Measurements from ENCODE around the gene PSMA8. TPM values are rescaled to one million over a fixed set of nuclear protein-coding genes. Genes with fewer than 3 reads are reported as not detected.

Gene PSMA8
- total RNA-seq, 1 experiment from 2014 or later, result not detected

DNA sequence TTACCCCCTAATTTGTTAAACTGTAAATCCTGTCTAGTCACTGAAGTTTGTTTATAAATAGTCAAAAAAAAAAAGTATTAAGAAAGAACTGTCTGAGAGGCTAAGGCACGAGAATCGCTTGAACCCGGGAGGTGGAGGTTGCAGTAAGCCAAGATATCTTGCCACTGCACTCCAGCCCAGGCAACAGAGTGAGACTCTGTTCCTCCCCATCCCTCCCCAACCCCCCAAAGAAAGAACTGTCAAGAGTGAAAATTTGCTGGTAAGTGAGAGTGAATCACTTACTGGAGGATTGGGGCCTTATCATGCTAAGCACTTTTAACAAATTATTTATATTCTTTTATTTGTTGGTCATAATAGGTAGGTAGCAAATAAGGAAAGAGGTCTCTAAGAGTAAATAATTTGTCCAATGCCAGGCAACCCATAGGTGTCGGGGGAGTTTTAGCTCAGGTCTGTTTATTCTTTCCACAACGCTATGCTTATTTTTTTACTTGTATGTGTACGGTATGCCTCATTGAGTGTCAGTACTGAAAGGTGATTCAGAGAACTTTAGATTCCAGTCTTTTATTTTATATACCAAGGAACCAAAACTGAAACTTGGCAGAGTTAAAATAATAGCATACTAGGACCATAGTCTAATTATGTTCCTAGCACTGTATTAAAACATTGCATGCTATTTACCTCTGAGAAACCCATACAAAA, 95.0 kb downstream of the PSMA8 start:
- peaks cover 6% of the 10 kb centered on the region for H3K79me1 ChIP-seq (ENCODE audit: insufficient read depth, low read depth, low read length, poor library complexity, severe bottlenecking)
- H4K20me1 ChIP-seq (ENCODE audit: control insufficient read depth, insufficient read depth, insufficient read length), result peaks cover 4% of the 10 kb centered on the region
- no peak overlapping the region for H4K8ac ChIP-seq (replicated peaks; ENCODE audit: insufficient read length, low read depth, low read length)
- H3K27ac ChIP-seq (ENCODE audit: insufficient read length, low read depth, low read length), result no peak overlapping the region
- no peak overlapping the region for H3T11ph ChIP-seq (ENCODE audit: low read length)
- H2BK15ac ChIP-seq (ENCODE audit: low read depth, low read length), result no peak overlapping the region
- peaks cover 3% of the 10 kb centered on the region; the same call in 1 of the 2 replicates for H3K4me1 ChIP-seq (ENCODE audit: insufficient read depth, low read length)
- no peak overlapping the region for H4K5ac ChIP-seq (ENCODE audit: insufficient read length, low read depth, low read length)
- DNase-seq, result no peak
- no peak overlapping the region for H3K27ac Mint-ChIP-seq
- peak overlapping the region; percentile 72 to 91 for H3K4me3 Mint-ChIP-seq
- no peak overlapping the region for H3K4ac ChIP-seq (ENCODE audit: low read depth, low read length)
- no peak overlapping the region for H3K56ac ChIP-seq (ENCODE audit: insufficient read length, low read depth, low read length)
- WGBS (ENCODE audit: extremely low coverage, insufficient read length, low lambda C conversion rate), result no CpG with 5 or more reads among the region's 6 CpGs
- no peaks in the 10 kb centered on the region for H3K9me3 ChIP-seq (ENCODE audit: control insufficient read depth, low read depth, low read length)
- peaks cover 2% of the 10 kb centered on the region; the same call in 1 of the 2 replicates for H3K27me3 Mint-ChIP-seq (ENCODE audit: low read depth)
- H2AFZ ChIP-seq (ENCODE audit: low read length), result no peak overlapping the region
- H4K91ac ChIP-seq (ENCODE audit: insufficient read length, low read depth, low read length), result no peak overlapping the region
- no peak overlapping the region for H3K18ac ChIP-seq (ENCODE audit: insufficient read length, low read depth, low read length)
- TF ChIP-seq, protein P1, sequence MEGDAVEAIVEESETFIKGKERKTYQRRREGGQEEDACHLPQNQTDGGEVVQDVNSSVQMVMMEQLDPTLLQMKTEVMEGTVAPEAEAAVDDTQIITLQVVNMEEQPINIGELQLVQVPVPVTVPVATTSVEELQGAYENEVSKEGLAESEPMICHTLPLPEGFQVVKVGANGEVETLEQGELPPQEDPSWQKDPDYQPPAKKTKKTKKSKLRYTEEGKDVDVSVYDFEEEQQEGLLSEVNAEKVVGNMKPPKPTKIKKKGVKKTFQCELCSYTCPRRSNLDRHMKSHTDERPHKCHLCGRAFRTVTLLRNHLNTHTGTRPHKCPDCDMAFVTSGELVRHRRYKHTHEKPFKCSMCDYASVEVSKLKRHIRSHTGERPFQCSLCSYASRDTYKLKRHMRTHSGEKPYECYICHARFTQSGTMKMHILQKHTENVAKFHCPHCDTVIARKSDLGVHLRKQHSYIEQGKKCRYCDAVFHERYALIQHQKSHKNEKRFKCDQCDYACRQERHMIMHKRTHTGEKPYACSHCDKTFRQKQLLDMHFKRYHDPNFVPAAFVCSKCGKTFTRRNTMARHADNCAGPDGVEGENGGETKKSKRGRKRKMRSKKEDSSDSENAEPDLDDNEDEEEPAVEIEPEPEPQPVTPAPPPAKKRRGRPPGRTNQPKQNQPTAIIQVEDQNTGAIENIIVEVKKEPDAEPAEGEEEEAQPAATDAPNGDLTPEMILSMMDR (conservative IDR thresholded peaks at IDR 0.05), result no peak
- no peak overlapping the region for H2BK12ac ChIP-seq (ENCODE audit: insufficient read length, low read depth, low read length)
- no peak overlapping the region for H2BK120ac ChIP-seq (ENCODE audit: low read depth, low read length, poor library complexity, severe bottlenecking)
- H3K9me3 Mint-ChIP-seq, result peaks cover 10 to 15% of the 10 kb centered on the region in 2 experiments
- no peak overlapping the region for H2BK20ac ChIP-seq (ENCODE audit: low read depth, low read length, poor library complexity, severe bottlenecking)
- H3K4me2 ChIP-seq (ENCODE audit: insufficient read depth, insufficient read length, low read length), result no peak overlapping the region
- no peak overlapping the region for H2AK5ac ChIP-seq (ENCODE audit: insufficient read length, low read length)
- H3K9ac ChIP-seq (ENCODE audit: extremely low read depth, insufficient read length, low read length), result no peak overlapping the region
- H3K79me2 ChIP-seq (ENCODE audit: insufficient read depth, low read length), result peaks cover 15% of the 10 kb centered on the region; the same call in 1 of the 2 replicates
- H3K36me3 Mint-ChIP-seq (ENCODE audit: insufficient read depth in 1 of 3, low read depth in 3 of 3), result peaks cover 15 to 17% (median 16%) of the 10 kb centered on the region in 3 experiments
- peaks cover 48 to 51% of the 10 kb centered on the region in 2 experiments for H3K4me1 Mint-ChIP-seq
- no peak overlapping the region for H3K14ac ChIP-seq (ENCODE audit: insufficient read depth, low read length)
- peaks cover 5% of the 10 kb centered on the region for H3K23me2 ChIP-seq (ENCODE audit: insufficient read length, low read depth, low read length, poor library complexity, severe bottlenecking)
- no peak overlapping the region for H3K23ac ChIP-seq (ENCODE audit: insufficient read length, low read depth, low read length)
- H2BK5ac ChIP-seq (ENCODE audit: insufficient read length, low read length), result no peak overlapping the region
- no peaks in the 10 kb centered on the region for H3K27me3 ChIP-seq (ENCODE audit: insufficient read depth, low read length)

Measured in H9 (cell line).